Activated CD4-positive, CD25-positive, alpha-beta regulatory T cell treated with anti-CD3 and anti-CD28 coated beads, Interleukin-2, amount 50 U/mL, for 72 hours (primary cell): ENCODE results near the gene WDR17.

Source experiments
- DNase-seq: peaks from one replicate; pipeline ENCODE4 v3.0.0; 2021

The WDR17 gene

GRCh38 chr4:176065435-176066291, at the start of gene WDR17:
WDR17 (plus strand) TSS chr4:176065841; CDS start chr4:176111581, 45,740 bp downstream.
- DNase-seq, result peak; percentile 69

- DNase-seq, result no peak
These were observed 49.0 kb upstream of the WDR17 start for GRCh38 chr4:176016601-176017000.

DNA sequence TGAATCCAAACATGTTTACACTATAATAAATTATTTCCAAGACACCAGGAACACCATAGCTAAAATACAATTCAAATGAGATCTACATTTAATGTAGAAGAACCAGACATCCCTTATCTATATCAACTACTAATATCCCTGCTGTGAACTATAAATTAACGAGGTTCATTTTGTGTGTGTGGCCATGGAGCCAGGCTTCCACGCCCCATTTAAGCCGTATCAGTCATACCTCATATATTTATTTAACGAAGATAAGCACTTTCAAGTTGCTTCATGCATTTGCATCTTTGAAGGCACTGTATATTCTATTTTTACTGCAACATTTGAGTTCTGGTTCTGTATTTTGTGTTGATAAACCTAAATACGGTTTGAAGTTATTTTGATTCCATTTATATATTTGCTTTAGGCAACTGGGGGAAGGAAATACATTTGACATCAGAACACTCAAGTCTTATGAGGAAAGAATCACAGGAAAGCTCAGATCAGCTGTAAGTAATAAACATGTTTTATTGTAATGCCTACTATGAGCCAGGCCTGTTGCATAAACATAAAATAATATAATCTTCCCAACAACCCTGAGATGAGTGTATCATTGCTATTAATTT, 45.1 kb upstream of the WDR17 start:
- no peak for DNase-seq

GRCh38 chr4:176030391-176030790, 35.2 kb upstream of the WDR17 start:
- DNase-seq, result no peak

DNA sequence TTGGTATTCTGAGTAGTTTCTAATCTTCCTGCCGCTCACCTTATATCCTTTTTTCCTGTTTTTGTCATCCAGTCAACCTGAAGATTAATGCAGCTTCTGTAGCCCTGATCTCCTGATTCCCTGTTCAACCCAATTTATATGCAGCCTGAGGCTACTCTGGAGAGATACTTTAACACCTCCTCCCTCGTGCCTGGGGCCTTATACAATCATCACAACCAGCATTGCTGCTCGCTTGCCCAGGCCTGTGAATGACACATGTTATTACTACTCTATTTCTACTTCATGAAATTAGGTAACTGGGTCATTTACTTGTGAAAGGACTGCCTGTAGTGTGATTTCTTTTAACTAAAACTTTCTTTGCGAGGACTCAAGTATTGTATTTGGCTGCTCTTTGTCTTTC, 33.7 kb upstream of the WDR17 start:
- no peak for DNase-seq

DNA sequence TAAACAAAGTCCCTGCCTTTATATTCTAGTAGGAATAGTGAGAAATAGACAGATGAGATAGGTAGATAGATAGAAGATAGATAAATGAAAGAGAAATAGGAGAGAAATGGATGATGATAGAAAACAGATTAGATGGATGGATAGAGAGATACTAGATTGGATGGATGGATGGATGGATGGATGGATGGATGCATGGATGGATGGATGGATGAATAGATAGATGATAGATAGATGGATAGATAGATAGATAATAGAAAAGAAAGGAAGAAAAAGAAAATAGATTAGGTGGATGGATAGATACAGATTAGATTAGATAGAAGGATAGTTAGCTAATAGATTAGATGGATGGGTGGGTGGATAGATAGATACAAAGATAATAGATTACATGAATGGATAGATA, 33.2 kb upstream of the WDR17 start:
- DNase-seq, result no peak

DNA sequence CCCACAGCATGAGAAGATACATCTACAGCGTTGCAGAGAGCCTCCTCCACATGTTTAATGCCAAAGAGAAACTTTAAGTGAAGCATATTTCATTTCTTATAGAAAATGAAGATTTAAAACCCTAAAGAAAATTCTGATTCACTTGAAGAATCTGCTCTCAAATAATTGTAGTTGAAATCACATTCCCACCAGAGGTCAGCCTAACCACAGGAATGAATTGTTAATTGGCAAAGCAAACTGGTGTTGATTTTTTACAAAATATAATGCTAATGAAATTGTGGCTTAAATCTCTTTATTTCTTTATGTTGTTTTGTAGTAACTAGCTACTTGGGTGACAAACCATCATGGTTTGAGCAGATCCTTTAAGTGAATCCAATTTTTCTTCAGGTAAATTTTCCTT, 31.1 kb upstream of the WDR17 start:
- no peak for DNase-seq

- no peak for DNase-seq
These were observed 30.7 kb upstream of the WDR17 start for GRCh38 chr4:176034936-176035335.

DNA sequence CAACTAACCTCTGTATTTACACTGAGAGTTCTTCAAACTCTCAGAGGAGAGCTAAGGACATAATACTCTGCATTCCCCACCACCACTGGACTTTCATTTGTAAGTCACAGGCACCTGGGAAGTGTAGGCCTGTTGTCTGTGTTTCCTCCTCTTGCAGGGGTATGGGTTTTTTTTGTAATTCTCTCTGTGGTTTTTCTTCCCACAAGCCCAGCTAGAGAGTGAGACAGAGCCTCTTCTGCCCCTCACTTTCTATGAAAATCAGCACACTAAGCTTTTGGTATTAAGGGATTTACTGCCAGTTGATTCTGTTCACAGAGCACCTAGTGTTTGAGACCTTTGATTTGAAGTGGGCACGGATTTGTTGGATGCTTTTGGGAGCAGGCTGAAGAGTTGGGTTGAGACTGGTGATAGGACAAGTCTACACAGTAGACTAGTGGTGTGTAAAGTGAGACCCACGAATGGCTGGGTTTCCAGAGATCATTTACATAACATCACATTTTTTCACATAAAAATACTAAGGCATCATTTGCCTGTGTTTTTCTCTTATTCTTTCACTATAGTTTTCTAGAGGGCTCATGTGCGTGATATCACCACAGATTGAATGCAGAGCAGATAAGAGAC, 28.9 kb upstream of the WDR17 start:
- no peak for DNase-seq

DNA sequence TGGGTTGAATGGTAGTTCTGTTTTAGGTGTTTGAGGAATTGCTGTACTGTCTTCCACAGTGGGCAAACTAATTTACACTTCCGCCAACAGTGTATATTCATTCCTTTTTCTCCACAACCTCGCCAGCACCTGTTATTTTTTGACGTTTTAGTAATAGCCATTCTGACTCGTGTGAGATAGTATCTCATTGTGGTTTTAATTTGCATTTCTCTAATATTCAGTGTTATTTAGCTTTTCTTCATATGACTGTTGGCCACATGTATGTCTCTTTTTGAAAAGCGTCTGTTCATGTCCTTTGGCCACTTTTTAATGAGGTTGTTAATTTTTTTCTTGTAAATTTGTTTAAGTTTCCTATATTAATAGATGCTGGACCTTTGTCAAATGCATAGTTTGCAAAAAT, 26.9 kb upstream of the WDR17 start:
- DNase-seq, result no peak

- no peak for DNase-seq
These were observed 23.4 kb upstream of the WDR17 start for GRCh38 chr4:176042195-176042594.

- no peak for DNase-seq
These were observed 21.6 kb upstream of the WDR17 start for GRCh38 chr4:176043838-176044588.

DNA sequence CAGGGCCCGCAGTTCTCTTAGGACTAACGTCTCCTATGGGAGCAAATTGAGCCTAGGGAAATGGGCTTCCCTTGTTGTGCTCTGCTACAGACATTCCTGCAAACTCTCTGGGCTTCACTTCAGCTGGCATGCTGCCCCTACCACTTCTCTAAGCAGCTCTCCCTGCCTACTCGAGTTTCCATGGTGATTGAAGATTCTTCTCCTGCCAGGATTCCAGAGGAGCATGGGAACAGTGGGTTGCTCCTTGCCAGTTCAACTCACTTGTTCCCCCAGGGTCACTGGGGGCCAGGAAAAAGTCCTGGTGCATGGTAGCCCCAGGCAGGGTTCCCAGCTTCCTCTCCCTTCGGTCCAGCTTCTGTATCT, 21.1 kb upstream of the WDR17 start:
- no peak for DNase-seq

DNA sequence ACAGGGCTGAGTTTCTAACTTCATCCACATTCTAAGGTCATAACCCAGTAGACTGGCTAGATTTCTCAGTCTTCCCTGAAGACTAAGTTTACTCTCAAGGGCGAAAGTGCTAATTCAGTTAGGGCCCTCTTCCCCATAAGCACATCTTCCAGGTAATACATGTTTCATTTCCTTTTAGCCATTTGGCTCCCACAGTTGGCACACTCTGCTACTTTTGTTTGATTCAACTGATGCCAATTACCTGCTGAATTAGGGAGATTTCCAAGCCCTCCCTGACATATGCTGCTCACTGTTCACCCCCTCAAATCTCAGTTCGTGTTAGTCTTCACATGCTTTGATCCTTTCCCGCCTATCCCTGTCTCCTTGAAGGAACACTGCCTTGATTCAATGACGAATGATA, 17.0 kb upstream of the WDR17 start:
- no peak for DNase-seq

DNA sequence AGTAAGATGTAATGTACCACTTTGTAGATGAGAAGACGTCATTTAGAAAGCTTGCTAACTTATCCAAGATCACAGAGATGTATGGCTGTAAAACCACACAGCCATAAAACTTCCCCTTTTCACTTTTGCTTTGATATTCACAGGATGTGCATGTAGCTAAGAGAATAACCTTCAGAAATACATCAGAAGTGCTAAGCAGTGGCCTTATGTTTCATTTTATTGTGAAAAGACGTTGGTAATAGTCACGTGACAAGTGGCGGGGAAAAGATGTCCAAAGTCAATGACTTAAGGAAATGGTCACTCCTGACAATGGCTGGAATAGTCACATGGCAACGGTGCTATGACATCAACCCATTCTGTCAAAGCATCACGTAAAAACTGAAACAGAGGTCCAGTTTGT, 12.9 kb upstream of the WDR17 start:
- no peak for DNase-seq

GRCh38 chr4:176053785-176054184, 11.9 kb upstream of the WDR17 start:
- no peak for DNase-seq

GRCh38 chr4:176054942-176055341, 10.7 kb upstream of the WDR17 start:
- DNase-seq, result no peak

DNA sequence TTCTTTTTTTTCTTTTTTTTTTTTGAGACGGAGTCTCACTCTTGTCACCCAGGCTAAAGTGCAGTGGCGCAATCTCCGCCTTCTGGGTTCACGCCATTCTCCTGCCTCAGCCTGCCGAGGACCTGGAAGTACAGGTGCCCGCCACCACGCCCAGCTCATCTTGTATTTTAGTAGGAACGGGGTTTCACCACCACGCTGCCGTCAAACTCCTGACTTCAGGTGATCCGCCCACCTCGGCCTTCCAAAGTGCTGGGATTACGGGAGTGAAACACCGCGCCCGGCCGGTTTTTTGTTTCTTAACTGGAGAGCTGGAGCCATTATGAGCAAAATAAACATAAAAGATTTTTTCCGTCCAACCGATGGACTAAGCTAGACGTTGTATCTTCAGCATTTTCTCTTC, 1.9 kb upstream of the WDR17 start:
- DNase-seq, result no peak

DNA sequence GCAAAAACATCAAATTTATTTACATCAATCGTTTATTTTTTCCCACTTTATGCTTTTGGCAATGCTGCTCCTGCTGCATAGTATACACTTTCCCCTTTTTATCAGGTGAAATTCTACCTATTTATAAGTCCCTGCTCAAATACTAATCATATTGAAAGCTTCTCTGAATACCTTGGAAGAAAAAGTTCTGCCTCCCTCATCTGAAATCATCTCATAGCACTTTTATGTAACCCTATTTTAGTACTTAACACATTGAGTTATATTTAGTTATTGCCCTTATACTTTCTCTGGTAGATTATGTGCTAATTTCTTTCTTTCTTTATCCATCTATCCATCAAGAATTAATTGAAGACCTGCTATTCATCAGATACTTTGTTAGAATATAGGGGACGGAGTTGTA, 1.1 kb upstream of the WDR17 start:
- DNase-seq, result no peak

- no peak for DNase-seq
These were observed 1.1 kb downstream of the WDR17 start for GRCh38 chr4:176066757-176067156.

DNA sequence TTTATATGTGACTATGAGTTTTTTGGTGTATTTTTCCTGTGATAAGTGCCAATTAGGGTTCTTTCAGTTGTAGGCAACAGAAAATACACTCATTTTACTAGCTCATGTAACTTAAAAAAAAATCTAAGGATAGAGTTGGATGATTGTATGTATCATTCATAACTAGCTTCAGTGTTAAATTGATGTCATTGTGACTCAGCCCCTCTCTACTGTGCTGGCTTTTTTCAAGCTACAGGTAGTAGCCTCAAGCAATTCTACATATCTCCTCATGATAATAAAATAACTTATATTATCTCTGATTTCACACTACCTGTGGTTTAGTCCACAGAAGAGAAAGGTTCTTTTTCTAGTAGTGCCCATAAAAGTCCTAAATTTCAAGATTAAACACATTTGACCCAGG, 11.9 kb downstream of the WDR17 start:
- DNase-seq, result no peak

GRCh38 chr4:176084769-176085168, 19.1 kb downstream of the WDR17 start:
- DNase-seq, result no peak

GRCh38 chr4:176090115-176090514, 24.5 kb downstream of the WDR17 start:
- DNase-seq, result no peak

DNA sequence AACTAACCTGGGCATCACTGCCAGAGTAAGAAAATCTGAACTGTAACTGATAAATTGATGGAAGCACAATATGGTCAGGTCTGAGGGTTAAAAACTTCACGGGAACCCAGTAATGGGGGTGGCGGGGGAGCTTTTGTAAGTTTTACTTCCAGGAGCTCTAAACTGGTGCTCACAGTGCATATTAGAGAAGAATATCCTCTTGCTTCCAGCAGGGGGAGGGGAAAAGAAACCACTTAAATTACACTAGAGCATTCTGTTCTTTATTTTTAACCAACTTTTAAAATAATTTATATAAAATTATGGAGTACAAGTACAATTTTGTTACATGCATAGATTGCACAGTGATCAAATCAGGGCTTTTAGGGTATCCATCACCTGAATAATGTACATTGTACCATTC, 33.7 kb downstream of the WDR17 start:
- no peak for DNase-seq
